Measurements from ENCODE around the gene NHS.

- TF ChIP-seq POLR2A (IDR thresholded peaks at IDR 0.05), result no peak
- TF ChIP-seq POLR2AphosphoS5 (IDR thresholded peaks at IDR 0.05; ENCODE audit: insufficient read depth in 1 of 2, low read depth in 1 of 2), result no peak
- TF ChIP-seq, protein P1, sequence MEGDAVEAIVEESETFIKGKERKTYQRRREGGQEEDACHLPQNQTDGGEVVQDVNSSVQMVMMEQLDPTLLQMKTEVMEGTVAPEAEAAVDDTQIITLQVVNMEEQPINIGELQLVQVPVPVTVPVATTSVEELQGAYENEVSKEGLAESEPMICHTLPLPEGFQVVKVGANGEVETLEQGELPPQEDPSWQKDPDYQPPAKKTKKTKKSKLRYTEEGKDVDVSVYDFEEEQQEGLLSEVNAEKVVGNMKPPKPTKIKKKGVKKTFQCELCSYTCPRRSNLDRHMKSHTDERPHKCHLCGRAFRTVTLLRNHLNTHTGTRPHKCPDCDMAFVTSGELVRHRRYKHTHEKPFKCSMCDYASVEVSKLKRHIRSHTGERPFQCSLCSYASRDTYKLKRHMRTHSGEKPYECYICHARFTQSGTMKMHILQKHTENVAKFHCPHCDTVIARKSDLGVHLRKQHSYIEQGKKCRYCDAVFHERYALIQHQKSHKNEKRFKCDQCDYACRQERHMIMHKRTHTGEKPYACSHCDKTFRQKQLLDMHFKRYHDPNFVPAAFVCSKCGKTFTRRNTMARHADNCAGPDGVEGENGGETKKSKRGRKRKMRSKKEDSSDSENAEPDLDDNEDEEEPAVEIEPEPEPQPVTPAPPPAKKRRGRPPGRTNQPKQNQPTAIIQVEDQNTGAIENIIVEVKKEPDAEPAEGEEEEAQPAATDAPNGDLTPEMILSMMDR (IDR thresholded peaks at IDR 0.05), result no peak
Observed at GRCh38 chrX:17759990-17760389, 385.0 kb downstream of the NHS start.

All from vagina (tissue), 2 donors.